Neural cell (in vitro differentiated cells): Measurements from ENCODE around the gene TTLL4.

Experiments
- CTCF ChIP-seq: fragments of 450-650 bp; IDR thresholded peaks from 2 replicates; pipeline ENCODE4 v1.5.1; 2014; ENCODE audit warnings: antibody characterized with exemption, mild to moderate bottlenecking, moderate library complexity; ENCODE audit not compliant: poor library complexity, severe bottlenecking
- EP300 ChIP-seq: fragments of 450-650 bp; conservative IDR thresholded peaks from 2 replicates; pipeline ENCODE4 v1.6.1; 2014; ENCODE audit warnings: antibody characterized with exemption, mild to moderate bottlenecking, moderate library complexity; ENCODE audit not compliant: poor library complexity, severe bottlenecking
- EZH2 ChIP-seq: fragments of 200-600, 300-800 bp; shearing (Covaris generic), sonication (generic); IDR thresholded peaks from 2 replicates; pipeline ENCODE4 v1.6.1; 2014; ENCODE audit warnings: antibody characterized with exemption, low read length, borderline replicate concordance, mild to moderate bottlenecking; ENCODE audit not compliant: insufficient read depth, poor library complexity, severe bottlenecking
- MXI1 ChIP-seq: fragments of 450-650 bp; conservative IDR thresholded peaks from 2 replicates; pipeline ENCODE4 v1.6.1; 2014; ENCODE audit warnings: antibody characterized with exemption, mild to moderate bottlenecking; ENCODE audit not compliant: poor library complexity, severe bottlenecking
- POLR2AphosphoS5 ChIP-seq: IDR thresholded peaks from 2 replicates; pipeline ENCODE4 v1.6.1; 2012
- RAD21 ChIP-seq: fragments of 450-650 bp; conservative IDR thresholded peaks from 2 replicates; pipeline ENCODE4 v1.6.1; 2014; ENCODE audit warnings: antibody characterized with exemption, mild to moderate bottlenecking, moderate library complexity
- REST ChIP-seq: IDR thresholded peaks from 2 replicates; pipeline ENCODE4 v1.6.1; 2012; ENCODE audit warnings: borderline replicate concordance
- TAF1 ChIP-seq: IDR thresholded peaks from 2 replicates; pipeline ENCODE4 v1.6.1; 2012; ENCODE audit warnings: low read depth

- no peak for TF ChIP-seq CTCF
- TF ChIP-seq POLR2AphosphoS5, result no peak
- no peak for TF ChIP-seq TAF1
- no peak for TF ChIP-seq EP300
- no peak for TF ChIP-seq EZH2
- TF ChIP-seq REST, result no peak
- no peak for TF ChIP-seq MXI1
- no peak for TF ChIP-seq RAD21
Measured at GRCh38 chr2:218716070-218716469, 5.4 kb downstream of the TTLL4 start.
